ENCODE measurements around the gene PDE6A. TPM values are rescaled to one million over a fixed set of nuclear protein-coding genes. Genes with fewer than 3 reads are reported as not detected.
A peak's percentile ranks its signal among the peaks of the same experiment; 100 is the strongest.

PDE6A gene
- total and polyA plus RNA-seq, 9 donors = 0.05 to 0.68 (median 0.15) TPM

DNA sequence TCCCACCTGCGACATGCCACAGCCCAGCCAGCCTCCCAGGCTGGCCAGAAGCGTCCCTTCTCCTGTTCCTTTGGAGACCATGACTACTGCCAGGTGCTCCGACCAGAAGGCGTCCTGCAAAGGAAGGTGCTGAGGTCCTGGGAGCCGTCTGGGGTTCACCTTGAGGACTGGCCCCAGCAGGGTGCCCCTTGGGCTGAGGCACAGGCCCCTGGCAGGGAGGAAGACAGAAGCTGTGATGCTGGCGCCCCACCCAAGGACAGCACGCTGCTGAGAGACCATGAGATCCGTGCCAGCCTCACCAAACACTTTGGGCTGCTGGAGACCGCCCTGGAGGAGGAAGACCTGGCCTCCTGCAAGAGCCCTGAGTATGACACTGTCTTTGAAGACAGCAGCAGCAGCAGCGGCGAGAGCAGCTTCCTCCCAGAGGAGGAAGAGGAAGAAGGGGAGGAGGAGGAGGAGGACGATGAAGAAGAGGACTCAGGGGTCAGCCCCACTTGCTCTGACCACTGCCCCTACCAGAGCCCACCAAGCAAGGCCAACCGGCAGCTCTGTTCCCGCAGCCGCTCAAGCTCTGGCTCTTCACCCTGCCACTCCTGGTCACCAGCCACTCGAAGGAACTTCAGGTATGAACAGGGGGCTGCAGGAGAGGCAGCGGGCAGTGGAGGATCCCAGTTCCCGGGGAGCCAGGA lies 108.0 kb downstream of the PDE6A start:
- Histone ChIP-seq H3K27me3 (no peaks in the 10 kb centered on the region), H3K36me3 (no peaks in the 10 kb centered on the region), H3K27ac (no peak overlapping the region), H3K4me1 (ENCODE audit: insufficient read depth) (no peaks in the 10 kb centered on the region), H3K9me3 (no peaks in the 10 kb centered on the region), H3K4me3 (no peak overlapping the region)
- intact Hi-C loops (cut with DNase I) = loop anchor here (5.0 to 10.0 kb wide), 4 partner anchors 151 to 378 kb away; no protein-coding TSS in a partner anchor
- no peak for DNase-seq
- WGBS, 3 donors = 85 to 87% (median 86%) methylated on average over 18 of the region's 18 CpGs
- TF ChIP-seq EP300 (IDR thresholded peaks at IDR 0.05) (no peak), POLR2A (IDR thresholded peaks at IDR 0.05) (no peak)
- TF ChIP-seq, protein P1, sequence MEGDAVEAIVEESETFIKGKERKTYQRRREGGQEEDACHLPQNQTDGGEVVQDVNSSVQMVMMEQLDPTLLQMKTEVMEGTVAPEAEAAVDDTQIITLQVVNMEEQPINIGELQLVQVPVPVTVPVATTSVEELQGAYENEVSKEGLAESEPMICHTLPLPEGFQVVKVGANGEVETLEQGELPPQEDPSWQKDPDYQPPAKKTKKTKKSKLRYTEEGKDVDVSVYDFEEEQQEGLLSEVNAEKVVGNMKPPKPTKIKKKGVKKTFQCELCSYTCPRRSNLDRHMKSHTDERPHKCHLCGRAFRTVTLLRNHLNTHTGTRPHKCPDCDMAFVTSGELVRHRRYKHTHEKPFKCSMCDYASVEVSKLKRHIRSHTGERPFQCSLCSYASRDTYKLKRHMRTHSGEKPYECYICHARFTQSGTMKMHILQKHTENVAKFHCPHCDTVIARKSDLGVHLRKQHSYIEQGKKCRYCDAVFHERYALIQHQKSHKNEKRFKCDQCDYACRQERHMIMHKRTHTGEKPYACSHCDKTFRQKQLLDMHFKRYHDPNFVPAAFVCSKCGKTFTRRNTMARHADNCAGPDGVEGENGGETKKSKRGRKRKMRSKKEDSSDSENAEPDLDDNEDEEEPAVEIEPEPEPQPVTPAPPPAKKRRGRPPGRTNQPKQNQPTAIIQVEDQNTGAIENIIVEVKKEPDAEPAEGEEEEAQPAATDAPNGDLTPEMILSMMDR (IDR thresholded peaks at IDR 0.05) = no peak

DNA sequence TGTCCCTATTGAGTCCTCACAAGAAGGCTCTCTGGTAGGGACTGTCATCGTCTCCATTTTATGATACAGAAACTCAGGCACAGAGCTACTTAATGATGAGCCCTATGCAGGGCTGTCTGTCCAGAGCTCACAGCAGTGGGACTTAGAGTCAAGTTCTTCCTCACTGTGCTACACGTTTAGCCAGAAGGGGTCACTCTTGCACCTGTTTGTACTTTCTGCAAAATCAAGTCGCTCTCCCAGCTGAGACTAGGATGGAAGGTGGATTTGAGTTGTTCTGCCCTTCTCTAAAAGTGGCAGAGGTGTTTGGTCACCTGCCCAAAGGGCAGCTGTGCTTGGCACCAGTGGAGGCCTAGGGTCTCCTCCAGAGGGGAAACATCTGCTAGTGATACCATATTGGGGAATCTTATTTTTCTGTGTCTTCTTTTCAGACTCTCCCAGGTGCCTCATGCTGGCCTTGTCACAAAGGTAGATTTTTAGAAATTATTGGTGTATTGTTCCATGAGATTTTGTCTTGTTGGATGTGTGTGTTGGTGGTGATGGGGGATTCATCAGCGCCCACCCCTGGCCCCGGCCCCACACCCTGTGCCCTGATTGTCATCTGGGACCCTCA lies 110.2 kb downstream of the PDE6A start:
- Histone ChIP-seq H3K9me3 (no peaks in the 10 kb centered on the region), H3K27me3 (no peaks in the 10 kb centered on the region), H3K27ac (no peak overlapping the region), H3K4me1 (ENCODE audit: insufficient read depth) (no peaks in the 10 kb centered on the region), H3K36me3 (no peaks in the 10 kb centered on the region), H3K4me3 (no peak overlapping the region)
- 34 to 49% (median 47%) methylated on average over 5 of the region's 5 CpGs for WGBS, 3 donors
- intact Hi-C loops (cut with DNase I) = loop anchor here in 2 of 4 donors (5.0 to 10.0 kb wide), 3 partner anchors 158 to 380 kb away; no protein-coding TSS in a partner anchor
- peak in 4 of 5 donors; percentile 49 to 70 (median 56) for DNase-seq
- TF ChIP-seq EP300 (IDR thresholded peaks at IDR 0.05) (no peak), POLR2A (IDR thresholded peaks at IDR 0.05) (no peak)
- TF ChIP-seq, protein P1 (IDR thresholded peaks at IDR 0.05) = peak in 2 of 3 donors; percentile 17 to 65

DNA sequence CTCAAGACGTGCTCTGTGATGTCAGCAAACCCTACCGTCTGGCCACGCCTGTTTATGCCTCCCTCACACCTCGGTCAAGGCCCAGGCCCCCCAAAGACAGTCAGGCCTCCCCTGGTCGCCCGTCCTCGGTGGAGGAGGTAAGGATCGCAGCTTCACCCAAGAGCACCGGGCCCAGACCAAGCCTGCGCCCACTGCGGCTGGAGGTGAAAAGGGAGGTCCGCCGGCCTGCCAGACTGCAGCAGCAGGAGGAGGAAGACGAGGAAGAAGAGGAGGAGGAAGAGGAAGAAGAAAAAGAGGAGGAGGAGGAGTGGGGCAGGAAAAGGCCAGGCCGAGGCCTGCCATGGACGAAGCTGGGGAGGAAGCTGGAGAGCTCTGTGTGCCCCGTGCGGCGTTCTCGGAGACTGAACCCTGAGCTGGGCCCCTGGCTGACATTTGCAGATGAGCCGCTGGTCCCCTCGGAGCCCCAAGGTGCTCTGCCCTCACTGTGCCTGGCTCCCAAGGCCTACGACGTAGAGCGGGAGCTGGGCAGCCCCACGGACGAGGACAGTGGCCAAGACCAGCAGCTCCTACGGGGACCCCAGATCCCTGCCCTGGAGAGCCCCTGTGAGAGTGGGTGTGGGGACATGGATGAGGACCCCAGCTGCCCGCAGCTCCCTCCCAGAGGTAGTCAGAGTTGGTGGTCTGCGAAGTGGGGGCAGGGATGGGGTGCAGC lies 111.3 kb downstream of the PDE6A start:
- WGBS, 3 donors = 84 to 88% (median 86%) methylated on average over 30 of the region's 30 CpGs
- Histone ChIP-seq H3K36me3 (no peaks in the 10 kb centered on the region), H3K27ac (no peak overlapping the region), H3K9me3 (no peaks in the 10 kb centered on the region), H3K4me1 (ENCODE audit: insufficient read depth) (no peaks in the 10 kb centered on the region), H3K4me3 (no peak overlapping the region), H3K27me3 (no peaks in the 10 kb centered on the region)
- DNase-seq = no peak
- intact Hi-C loops (cut with DNase I) = loop anchor here in 2 of 4 donors (5.0 to 10.0 kb wide), 3 partner anchors 159 to 382 kb away; no protein-coding TSS in a partner anchor
- TF ChIP-seq, protein P1 (IDR thresholded peaks at IDR 0.05) = no peak
- TF ChIP-seq EP300 (IDR thresholded peaks at IDR 0.05) = no peak
- no peak for TF ChIP-seq POLR2A (IDR thresholded peaks at IDR 0.05)

DNA sequence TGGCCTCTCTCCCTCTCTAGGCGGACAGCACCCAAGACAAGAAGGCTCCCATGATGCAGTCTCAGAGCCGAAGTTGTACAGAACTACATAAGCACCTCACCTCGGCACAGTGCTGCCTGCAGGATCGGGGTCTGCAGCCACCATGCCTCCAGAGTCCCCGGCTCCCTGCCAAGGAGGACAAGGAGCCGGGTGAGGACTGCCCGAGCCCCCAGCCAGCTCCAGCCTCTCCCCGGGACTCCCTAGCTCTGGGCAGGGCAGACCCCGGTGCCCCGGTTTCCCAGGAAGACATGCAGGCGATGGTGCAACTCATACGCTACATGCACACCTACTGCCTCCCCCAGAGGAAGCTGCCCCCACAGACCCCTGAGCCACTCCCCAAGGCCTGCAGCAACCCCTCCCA lies 112.0 kb downstream of the PDE6A start:
- WGBS, 3 donors = 88 to 94% (median 92%) methylated on average over 12 of the region's 12 CpGs
- Histone ChIP-seq H3K4me3 (no peak overlapping the region), H3K36me3 (no peaks in the 10 kb centered on the region), H3K27ac (no peak overlapping the region), H3K4me1 (ENCODE audit: insufficient read depth) (no peaks in the 10 kb centered on the region), H3K27me3 (no peaks in the 10 kb centered on the region), H3K9me3 (no peaks in the 10 kb centered on the region)
- TF ChIP-seq, protein P1 (IDR thresholded peaks at IDR 0.05) = no peak
- no peak for TF ChIP-seq POLR2A (IDR thresholded peaks at IDR 0.05)
- TF ChIP-seq EP300 (IDR thresholded peaks at IDR 0.05) = no peak
- DNase-seq = no peak
- intact Hi-C loops (cut with DNase I) = loop anchor here in 2 of 4 donors (5.0 to 10.0 kb wide), 3 partner anchors 160 to 382 kb away; no protein-coding TSS in a partner anchor

Measured in ovary (tissue), 9 donors.